ENCODE measurements around the gene RPH3AL. TPM values are rescaled to one million over a fixed set of nuclear protein-coding genes. Genes with fewer than 3 reads are reported as not detected.
"Not testable (repeated sequence)": the region's sequence is repeated elsewhere in the genome, so short reads cannot be mapped to it uniquely, and the experiment has no call there.

The RPH3AL gene
- total RNA-seq, 1 donor from 2014 or later = 31.5 TPM

GRCh38 chr17:227946-228615 is 124.5 kb downstream of the RPH3AL start:
- DNase-seq (ENCODE audit: low spot score) = no peak

GRCh38 chr17:227078-227945 is 125.3 kb downstream of the RPH3AL start:
- DNase-seq (ENCODE audit: low spot score) = no peak

GRCh38 chr17:226108-227077 is 126.2 kb downstream of the RPH3AL start:
- no peak for DNase-seq (ENCODE audit: low spot score)

- DNase-seq (ENCODE audit: low spot score) = no peak
These were observed 127.1 kb downstream of the RPH3AL start for GRCh38 chr17:225551-225950.

- DNase-seq (ENCODE audit: low spot score) = not testable (repeated sequence)
These were observed 128.0 kb downstream of the RPH3AL start for GRCh38 chr17:224576-224975.

GRCh38 chr17:223723-224471 is 128.7 kb downstream of the RPH3AL start:
- no peak for DNase-seq (ENCODE audit: low spot score)

- DNase-seq (ENCODE audit: low spot score) = no peak
These were observed 130.4 kb downstream of the RPH3AL start for GRCh38 chr17:222172-222571.

GRCh38 chr17:219696-220095 is 132.9 kb downstream of the RPH3AL start:
- no peak for DNase-seq (ENCODE audit: low spot score)

GRCh38 chr17:218432-219110 is 134.0 kb downstream of the RPH3AL start:
- no peak for DNase-seq (ENCODE audit: low spot score)

- DNase-seq (ENCODE audit: low spot score) = no peak
These were observed 136.0 kb downstream of the RPH3AL start for GRCh38 chr17:216625-217024.

- not testable (repeated sequence) for DNase-seq (ENCODE audit: low spot score)
These were observed 136.8 kb downstream of the RPH3AL start for GRCh38 chr17:215563-216478.

GRCh38 chr17:214881-215331 is 137.7 kb downstream of the RPH3AL start:
- DNase-seq (ENCODE audit: low spot score) = no peak

- no peak for DNase-seq (ENCODE audit: low spot score)
These were observed 139.1 kb downstream of the RPH3AL start for GRCh38 chr17:213286-214105.

- no peak for DNase-seq (ENCODE audit: low spot score)
These were observed 142.2 kb downstream of the RPH3AL start for GRCh38 chr17:210402-210801.

GRCh38 chr17:208429-208828 is 144.2 kb downstream of the RPH3AL start:
- no peak for DNase-seq (ENCODE audit: low spot score)

GRCh38 chr17:207775-208174 is 144.8 kb downstream of the RPH3AL start:
- DNase-seq (ENCODE audit: low spot score) = no peak

- no peak for DNase-seq (ENCODE audit: low spot score)
These were observed 145.6 kb downstream of the RPH3AL start for GRCh38 chr17:206941-207560.

- not testable (repeated sequence) for DNase-seq (ENCODE audit: low spot score)
These were observed 146.1 kb downstream of the RPH3AL start for GRCh38 chr17:206484-206883.
